HG02571 (cell line): ENCODE measurements around the gene DNAJC12.
"Not testable (repeated sequence)": the region's sequence is repeated elsewhere in the genome, so short reads cannot be mapped to it uniquely, and the experiment has no call there.

ENCODE experiments used
- ATAC-seq: cut with Tn5 transposase; IDR thresholded peaks from one replicate; pipeline ENCODE4 v1.9.1; 2021; ENCODE audit warnings: mild to moderate bottlenecking, moderate library complexity; ENCODE audit not compliant: unreplicated experiment

The DNAJC12 gene

GRCh38 chr10:67794256-67794655 lies 43.7 kb downstream of the DNAJC12 start:
- no peak for ATAC-seq

GRCh38 chr10:67793313-67793712 lies 44.7 kb downstream of the DNAJC12 start:
- no peak for ATAC-seq

GRCh38 chr10:67792653-67793052 lies 45.3 kb downstream of the DNAJC12 start:
- no peak for ATAC-seq

DNA sequence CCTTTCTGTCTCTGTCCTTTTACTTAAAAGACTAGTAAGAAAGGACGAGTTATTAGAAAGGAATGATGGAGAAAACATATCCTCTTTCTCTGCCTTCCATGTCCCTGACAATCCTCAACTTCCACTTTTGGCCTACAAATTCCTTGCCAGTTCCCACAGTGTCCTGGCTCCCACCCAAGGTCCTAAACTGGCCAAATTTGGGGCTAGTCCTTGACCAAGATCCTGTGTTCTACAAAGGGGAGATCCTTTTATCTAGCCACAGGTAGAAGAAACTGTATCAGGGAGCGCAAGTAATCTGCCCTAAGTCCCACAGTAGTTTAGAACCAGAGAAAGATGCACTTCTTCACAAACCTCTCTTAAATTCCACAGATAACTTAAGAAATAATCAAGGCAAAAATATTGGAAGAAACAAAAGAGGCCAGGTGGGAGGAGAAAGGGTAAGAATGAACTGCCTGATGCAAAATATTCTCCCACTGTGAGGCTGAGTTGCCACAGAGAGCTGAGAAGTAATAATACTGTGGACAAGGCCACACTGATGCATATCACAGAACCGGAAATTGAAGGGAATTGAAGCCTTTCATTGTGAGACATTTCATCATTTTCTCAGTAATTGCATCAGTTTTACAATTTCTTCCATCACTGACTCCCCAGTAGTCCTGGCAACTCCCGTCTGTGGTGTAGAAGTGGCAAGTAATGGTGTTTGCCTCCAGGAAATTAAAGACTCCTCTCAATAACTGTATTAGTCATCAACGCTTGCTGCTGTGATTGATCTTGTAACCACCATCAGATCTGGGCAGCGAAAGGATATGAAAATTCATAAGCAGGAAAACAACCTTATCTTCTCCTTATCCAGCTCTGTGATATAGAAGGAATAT lies 47.2 kb downstream of the DNAJC12 start:
- ATAC-seq = no peak

- no peak for ATAC-seq
Measured at GRCh38 chr10:67789769-67790168, 48.2 kb downstream of the DNAJC12 start.

DNA sequence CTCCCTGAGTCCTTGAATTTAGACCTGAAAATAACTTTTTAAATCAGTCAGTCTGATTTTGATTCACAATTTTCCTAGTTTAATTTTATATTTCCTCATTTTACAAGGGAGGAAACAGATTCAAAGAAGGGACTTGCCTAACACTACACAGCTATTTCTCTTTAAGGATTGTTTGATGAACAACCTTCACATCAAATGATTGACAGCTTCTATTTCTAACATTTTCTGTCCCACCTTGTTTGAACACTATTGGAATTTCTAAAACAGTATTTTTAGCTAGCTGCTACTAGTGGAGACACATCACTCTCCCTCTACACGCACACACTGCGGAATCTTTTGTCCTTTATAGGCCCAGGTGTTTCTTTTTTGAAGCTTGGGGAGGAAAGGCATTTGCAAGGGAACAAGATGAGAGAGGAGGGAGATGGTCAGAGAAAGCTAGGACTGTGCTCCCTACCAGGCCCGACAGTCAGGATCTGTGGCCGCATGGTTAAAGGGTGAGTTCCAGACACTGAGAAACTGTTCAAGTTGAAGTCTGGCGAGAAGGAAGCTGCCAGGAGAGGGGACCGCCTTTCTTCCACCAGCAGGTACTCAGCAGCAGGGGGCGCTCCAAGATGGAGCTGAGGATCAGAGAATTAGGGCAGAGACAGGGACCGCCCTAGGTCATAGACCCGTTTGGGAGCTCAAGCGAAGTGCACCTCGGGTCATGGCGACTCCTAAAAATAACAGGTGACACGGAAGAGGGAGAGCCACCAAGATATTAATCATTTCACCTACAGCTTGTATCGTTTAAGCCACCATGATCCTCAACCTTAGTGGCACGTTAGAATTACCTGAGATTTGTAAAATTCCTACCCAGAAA lies 49.7 kb downstream of the DNAJC12 start:
- peak; percentile 78 for ATAC-seq

DNA sequence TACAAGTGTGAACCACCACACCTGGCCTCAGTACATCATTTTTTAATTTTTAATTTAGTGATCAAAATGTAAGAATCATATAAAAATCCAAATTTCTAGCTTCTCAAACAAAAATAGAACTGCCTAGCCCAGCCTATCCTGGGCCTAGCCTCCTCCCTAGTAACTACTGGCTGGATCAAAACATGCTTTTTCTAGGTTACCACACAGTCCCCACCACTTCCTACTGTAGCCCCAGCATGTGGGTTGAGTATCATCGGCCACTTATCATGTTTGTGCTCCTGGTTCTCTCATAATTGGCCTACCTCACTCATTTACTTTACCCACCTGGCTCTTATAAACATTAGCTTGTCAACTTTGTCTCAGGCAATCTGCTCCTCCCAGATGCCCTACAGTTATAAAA lies 52.9 kb downstream of the DNAJC12 start:
- ATAC-seq = no peak

- no peak for ATAC-seq
Measured at GRCh38 chr10:67784474-67784873, 53.5 kb downstream of the DNAJC12 start.

GRCh38 chr10:67783606-67784294 lies 54.2 kb downstream of the DNAJC12 start:
- no peak for ATAC-seq

DNA sequence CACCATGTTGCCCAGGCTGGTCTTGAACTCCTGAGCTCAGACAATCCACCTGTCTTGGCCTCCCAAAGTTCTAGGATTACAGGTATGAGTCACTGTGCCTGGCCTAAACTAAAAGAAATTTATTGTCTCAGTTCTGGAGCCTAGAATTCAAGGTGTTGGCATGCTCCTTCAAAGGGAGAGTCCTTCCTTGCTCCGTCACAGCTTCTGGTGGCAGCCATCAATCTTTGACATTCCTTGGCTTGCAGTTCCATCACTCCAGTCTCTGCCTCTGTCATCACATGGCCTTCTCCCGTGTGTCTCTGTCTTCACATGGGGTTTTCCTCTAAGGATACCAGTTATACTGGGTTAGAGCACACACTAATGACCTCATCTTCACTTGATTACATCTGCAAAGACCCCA lies 55.5 kb downstream of the DNAJC12 start:
- no peak for ATAC-seq

DNA sequence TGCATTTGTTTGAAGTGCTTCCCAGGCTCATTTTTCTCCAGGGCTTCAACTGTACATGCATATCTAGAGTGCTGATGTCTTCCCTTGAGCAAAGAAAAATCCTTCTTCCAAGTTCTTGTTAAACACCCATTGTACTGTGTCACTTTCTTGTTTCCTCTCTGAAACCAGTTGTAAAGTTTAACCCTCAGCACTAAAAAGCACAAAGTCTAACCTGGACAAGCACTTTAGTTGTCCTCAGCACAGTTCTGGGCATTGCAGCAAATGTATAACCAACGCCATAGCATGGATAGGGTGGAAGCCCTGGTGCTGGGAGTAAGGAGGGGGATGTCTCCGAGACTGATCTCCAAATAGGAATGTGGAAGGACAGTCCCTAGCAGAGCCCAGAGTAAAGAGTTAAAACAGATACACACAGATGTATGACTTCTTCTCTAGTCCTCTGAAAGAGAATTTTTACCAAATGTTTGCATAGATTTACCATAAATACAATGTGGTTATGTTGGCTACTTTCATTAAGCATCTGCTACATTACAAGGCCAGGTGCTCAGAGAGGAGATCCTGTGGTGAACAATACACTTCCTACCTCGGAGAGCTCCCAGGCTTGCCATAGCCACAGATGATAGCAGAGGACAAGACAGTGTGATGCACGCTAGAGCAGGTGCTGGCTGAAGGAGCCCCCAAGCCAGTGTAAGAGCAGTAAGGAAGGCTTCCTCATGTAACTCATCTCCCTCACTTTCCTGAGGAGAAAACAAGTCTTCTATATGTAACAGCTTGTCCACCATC lies 57.0 kb downstream of the DNAJC12 start:
- peak; percentile 88 for ATAC-seq

- not testable (repeated sequence) for ATAC-seq
Measured at GRCh38 chr10:67780204-67780621, 57.8 kb downstream of the DNAJC12 start.

- peak; percentile 40 for ATAC-seq
Measured at GRCh38 chr10:67779465-67780203, 58.4 kb downstream of the DNAJC12 start.

DNA sequence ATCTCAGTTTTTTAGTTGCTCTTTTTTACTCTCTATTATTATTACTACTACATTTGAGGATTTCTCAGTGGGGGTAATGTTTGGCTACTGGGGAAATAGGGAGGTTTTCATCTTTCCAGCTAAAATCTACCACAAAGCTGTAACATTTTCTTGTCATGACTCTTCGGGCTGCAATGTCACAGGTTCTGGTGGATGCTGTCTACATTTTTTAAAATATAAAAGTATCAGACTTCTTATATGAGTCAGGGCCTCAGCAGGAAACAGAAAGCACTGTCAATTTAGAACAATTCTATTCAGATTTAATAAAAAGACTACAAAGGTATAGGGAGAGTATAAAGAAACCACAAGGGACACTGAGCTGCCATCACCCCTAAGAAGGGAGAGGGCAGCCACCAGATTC lies 61.6 kb downstream of the DNAJC12 start:
- ATAC-seq = no peak

DNA sequence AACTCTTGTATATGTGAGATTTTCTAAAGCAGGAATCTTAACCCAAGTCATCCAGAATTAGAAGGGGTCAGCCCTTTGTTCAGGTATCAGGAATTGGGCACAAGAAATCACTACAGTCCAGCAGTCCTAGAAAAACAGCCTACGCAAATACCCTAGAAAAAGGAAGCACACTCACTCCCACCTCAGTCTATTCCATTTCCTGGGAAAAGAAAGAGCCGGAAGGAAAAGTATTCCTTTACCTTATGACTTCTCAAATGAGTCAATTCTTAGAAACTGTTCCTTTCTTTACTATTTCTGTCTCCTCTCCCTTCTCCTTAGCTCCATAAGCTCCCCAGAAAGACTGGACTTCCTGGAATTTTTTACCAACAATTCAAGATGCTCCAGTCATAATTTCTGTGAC lies 62.7 kb downstream of the DNAJC12 start:
- ATAC-seq = no peak

- ATAC-seq = peak; percentile 97
Measured at GRCh38 chr10:67772894-67773511, 65.0 kb downstream of the DNAJC12 start.

DNA sequence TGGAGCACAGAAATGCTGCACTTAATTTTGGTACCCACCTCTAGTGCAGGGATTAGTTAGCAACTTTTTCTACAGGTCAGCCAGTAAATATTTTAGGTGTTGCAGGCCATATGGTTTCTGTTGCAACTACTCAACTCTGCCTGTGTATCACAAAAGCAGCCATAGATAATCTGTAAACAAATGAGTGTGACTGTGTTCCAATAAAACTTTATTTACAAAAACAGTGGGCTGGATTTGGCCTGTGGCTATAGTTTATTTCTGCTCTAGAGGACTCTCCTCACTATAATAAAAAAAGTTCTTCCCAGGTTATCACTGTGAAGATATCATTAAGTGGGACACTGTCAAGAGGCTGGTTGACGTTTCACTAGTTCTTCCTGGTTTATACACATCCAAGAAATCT lies 65.8 kb downstream of the DNAJC12 start:
- no peak for ATAC-seq

- ATAC-seq = no peak
Measured at GRCh38 chr10:67771200-67771599, 66.8 kb downstream of the DNAJC12 start.

DNA sequence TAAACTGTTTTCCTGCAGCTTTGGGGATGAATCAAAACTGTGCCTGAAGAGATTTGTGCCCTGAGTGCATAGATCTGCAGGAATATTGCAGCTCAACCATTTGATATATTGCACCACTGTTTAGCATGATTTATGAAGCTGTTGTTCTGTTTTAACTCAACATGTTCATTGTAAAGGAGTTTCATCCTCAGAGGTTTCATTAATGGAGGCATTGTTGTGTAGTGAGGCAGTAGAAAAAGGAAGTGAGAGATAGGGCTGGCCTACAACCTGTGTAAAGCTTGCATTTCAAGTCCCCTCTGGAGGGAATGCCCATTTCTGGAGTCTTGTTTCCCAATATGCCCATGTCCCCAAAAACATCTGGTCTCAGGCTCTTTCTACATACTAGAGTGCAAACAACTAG lies 67.5 kb downstream of the DNAJC12 start:
- ATAC-seq = peak; percentile 66
